ENCODE measurements around the gene LAP3.
"Not testable (repeated sequence)": the region's sequence is repeated elsewhere in the genome, so short reads cannot be mapped to it uniquely, and the experiment has no call there.

Gene LAP3

GRCh38 chr4:17562157-17562556 lies 14.8 kb upstream of the LAP3 start:
- DNase-seq = no peak

- no peak for DNase-seq
These were observed 11.2 kb upstream of the LAP3 start for GRCh38 chr4:17565846-17566245.

DNA sequence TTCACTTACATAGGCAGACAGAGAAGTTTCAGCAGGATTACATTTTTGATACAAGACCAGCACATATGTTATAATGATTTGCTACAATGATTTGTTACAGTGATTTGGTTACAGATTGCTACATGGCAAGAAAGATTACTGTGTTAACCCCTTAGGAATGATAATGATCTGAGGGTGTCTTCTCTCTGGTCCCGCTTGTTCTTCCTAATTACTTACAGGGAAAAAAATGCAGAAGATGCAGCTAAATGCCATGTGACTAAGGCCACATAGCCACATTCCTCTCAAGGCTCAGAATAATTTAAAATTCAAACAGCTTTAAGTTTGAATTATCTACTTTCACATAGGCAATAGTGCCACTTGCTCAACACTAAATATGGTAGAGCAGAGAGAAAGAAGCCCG lies 9.7 kb upstream of the LAP3 start:
- DNase-seq = no peak

- DNase-seq = no peak
These were observed 2.8 kb upstream of the LAP3 start for GRCh38 chr4:17574206-17574605.

DNA sequence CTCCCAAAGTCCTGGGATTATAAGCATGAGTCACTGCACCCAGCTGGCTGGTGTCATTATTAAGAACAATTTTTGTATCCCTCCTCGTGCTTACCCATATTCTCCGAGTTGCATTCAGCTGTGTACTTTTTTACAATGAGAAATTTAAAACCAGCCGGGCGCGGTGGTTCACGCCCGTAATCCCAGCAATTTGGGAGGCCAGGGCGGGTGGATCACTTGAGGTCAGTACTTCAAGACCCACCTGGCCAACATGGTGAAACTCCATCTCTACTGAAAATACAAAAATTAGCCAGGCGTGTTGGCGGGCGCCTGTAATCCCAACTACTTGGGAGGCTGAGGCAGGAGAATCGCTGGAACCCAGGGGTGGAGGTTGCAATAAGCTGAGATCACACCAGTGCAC lies 1.8 kb upstream of the LAP3 start:
- DNase-seq = not testable (repeated sequence)

- peak; percentile 35 to 46 for DNase-seq
These were observed 875 bp downstream of the LAP3 start for GRCh38 chr4:17577665-17578481.

GRCh38 chr4:17578482-17578891 lies 1.5 kb downstream of the LAP3 start:
- no peak for DNase-seq

- DNase-seq = no peak
These were observed 4.0 kb downstream of the LAP3 start for GRCh38 chr4:17580969-17581368.

- no peak for DNase-seq
These were observed 6.3 kb downstream of the LAP3 start for GRCh38 chr4:17583276-17583675.

DNA sequence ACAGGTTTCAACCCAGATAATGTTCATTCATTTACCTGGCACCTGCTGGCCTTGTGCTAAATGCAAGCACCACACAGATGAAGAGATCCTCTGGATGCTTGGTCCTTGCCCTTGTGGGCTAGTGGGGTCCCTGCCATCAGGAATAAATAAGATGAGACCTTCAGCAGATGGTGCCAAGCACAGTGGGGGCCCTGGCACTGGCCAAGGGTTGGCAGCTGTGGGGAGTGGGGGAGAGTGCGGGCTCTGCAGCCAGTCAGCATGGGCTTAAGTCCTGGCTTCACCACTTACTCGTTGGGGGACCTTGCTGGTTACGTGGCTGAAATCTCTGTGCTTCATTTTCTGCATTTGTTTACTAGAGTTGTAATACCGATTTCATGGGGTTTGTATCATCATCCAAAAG lies 6.9 kb downstream of the LAP3 start:
- no peak for DNase-seq

- no peak for DNase-seq
These were observed 7.7 kb downstream of the LAP3 start for GRCh38 chr4:17584521-17585213.

DNA sequence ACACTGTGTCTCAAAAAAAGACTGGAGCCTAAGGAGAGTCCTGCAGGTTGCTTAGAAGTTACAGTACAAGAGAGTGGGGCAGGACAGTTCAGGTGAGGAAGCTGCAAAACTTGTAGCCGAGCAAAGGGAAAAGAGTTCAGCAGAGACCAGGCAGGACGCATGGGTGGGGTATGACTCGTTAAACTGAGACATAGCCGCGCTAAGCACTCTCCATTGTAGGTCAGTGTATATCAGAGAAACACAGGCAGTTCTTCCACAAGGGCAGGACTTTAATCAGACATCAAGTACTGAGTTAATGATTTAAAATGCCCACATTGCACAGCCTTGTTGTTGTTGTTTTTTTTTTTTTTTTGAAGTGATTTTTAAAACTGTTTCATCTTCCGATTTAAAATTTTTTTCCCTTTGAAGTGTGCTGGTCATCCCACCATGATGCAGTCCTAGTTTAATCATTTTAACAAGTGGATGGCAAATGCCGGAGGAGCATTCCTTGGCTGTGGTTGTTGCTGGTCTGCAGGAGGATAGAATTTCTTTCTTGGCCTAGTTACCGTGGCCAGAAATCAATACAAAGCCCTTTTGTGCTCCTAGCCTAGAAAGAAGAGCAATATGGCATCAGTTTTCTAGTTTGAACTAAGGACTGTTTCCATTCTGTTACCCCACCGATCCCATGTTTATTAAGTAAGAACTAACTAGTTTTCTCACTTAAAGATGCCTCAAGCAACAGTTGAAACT lies 10.3 kb downstream of the LAP3 start:
- DNase-seq = no peak

DNA sequence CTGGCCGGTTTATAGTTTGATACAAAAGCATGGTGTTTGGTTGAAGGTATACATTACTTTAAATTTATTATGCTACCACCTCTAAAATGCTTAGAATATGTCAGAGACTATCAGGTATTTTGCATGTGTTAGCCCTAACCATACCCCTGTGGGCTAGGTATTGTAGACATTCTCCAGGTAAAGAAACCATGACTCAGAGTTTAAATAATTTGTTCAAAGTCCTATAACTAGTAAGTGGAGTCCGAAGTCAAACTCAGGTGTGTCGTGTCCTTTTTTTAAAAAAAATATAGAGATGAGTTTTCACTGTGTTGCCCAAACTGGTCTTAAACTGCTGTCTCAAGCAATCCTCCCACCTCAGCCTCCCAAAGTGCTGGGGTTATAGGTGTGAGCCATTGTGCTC lies 12.4 kb downstream of the LAP3 start:
- no peak for DNase-seq

GRCh38 chr4:17595471-17596005 lies 18.5 kb downstream of the LAP3 start:
- DNase-seq = no peak

DNA sequence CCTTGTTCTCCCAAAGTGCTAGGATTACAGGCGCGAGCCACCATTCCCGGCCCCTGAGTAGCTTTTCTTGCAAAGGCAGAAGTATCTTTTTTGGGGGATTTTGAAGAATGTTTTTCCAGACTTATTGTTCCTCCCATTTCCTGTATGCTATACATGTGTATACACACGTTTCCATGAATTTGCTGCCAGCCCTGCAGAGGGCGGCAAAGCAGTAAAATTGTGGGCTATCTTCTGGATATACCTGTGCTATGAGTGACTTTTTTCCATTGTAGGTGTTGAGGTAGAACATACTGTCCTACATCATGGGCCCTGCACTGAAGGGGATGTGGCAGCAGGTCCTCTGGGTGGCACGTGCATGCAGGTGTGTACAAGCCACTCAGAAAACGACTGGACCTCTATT lies 20.5 kb downstream of the LAP3 start:
- DNase-seq = no peak

DNA sequence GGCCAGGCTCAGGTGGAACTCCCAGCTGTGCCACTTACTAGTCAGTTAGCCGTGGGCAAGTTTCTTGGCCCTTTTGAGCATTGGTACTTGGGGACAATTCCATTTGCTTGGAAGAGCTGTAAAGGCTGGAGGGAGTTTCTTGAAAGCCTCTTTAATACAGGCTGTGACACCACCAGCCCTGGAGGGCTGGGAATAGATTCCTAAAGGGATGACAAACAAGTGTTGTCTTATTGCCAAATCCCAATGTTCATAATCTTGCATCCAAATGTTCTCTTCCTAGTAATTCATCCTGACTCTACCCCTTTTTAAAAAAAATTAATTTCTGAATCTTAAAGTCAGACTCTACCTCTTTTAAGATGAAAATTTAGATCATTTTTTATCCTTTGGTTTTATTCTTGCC lies 22.8 kb downstream of the LAP3 start:
- DNase-seq = no peak

DNA sequence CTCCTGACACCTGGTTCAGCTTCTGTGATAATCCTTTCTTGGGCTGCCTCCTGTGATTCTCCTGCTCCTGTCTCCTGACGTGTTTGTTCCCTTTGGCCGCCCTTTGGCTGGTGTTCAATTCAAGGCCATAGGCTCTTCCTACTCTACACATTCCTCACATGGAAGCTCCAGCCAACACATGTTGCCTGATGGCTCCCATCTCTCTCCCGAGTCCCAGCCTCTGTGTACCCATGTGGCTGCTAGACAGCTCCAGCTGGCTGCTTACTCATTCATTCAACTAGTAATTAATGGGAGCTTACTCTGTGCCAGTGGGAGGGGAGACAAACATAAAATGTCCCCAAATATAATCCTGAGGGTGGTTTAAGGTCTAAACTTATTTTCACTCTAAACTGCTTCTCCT lies 28.2 kb downstream of the LAP3 start:
- no peak for DNase-seq

DNA sequence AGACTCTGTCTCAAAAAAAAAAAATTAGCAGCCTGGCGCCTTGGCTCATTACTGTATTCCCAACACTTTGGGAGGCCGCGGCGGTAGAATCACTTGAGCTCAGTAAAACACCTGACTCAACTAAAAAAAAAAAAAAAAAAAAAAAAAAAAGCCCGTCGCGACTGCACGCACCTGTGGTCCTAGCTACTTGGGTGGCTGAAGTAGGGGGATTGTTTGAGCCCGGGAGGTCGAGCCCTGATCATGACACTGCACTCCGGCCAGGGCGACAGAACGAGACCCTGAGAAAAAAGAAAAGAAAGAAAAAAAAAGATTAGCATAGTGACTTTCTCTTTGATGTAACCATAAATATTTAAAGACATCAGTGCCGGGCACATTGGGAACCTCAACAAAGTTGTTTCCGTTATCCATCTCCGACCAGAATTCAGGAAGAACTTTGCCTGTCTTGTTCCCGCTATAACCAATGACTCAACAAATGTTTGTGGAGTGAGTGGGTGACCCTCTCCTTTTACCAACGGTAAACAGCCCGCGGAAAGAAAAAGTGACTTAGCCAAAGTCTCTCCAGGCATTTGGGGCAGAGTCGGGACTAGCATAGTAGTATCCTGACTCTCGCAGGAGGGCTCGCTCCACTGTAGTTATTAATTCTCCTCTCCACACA lies 36.9 kb downstream of the LAP3 start:
- peak in 1 of 2 donors; percentile 11 for DNase-seq

DNA sequence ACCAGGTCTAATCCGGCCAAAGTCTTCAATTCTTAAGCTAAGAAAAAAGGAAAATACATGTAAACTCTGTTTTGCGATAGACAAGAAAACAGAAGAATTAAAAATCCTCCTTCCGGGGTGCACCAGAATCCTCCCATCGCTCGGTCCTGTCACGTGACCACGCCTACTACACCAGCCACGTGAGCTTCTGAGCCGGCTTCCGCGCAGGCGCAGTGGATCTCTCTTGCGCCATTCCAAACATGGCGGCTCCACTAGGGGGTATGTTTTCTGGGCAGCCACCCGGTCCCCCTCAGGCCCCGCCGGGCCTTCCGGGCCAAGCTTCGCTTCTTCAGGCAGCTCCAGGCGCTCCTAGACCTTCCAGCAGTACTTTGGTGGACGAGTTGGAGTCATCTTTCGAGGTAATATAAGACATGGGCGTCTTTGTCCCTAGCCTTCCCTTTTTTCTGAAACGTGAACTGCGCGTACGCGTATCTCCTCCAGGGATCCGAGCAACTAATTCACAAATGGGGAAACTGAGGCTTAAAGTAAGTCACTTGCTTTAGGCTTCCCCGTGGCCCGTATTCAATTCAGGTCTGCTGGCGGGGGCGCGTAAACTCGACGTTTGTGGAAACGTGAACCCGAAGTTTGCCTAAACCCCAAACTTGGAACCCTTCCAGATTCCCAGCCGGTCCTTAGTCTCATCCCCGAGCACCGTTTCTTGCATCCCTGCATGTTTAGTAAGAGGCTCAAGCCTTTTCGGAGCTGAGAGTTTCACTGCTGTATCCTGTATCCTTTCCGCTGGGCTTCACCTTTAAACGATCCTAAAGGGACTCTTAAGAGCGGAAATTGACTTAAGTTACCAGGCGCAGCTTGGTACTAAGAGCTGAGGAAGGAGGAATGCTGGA lies 37.7 kb downstream of the LAP3 start, which contains the start of gene MED28:
MED28 (plus strand) TSS at position 226 of the 884 bp plus-strand sequence; CDS start at position 240, 14 bp downstream.
- peak; percentile 95 to 97 for DNase-seq

GRCh38 chr4:17616283-17616682 lies 39.3 kb downstream of the LAP3 start:
- DNase-seq = no peak

GRCh38 chr4:17618926-17619325 lies 41.9 kb downstream of the LAP3 start:
- no peak for DNase-seq

Measured in activated CD4-positive, alpha-beta T cell treated with anti-CD3 and anti-CD28 coated beads for 4 hours (primary cell).